Stimulated activated CD4-positive, alpha-beta T cell treated with anti-CD3 and anti-CD28 coated beads, Interleukin-2, amount 100 ng/mL, for 4 hours (primary cell): Measurements from ENCODE around the gene MAPKAPK5.
"Not testable (repeated sequence)": the region's sequence is repeated elsewhere in the genome, so short reads cannot be mapped to it uniquely, and the experiment has no call there.

Experiments
- DNase-seq: peaks from one replicate; pipeline ENCODE4 v3.0.0-alpha.2; 2020; ENCODE audit warnings: low read depth

MAPKAPK5 gene

GRCh38 chr12:111886662-111887545 lies 44.9 kb downstream of the MAPKAPK5 start:
- no peak for DNase-seq

DNA sequence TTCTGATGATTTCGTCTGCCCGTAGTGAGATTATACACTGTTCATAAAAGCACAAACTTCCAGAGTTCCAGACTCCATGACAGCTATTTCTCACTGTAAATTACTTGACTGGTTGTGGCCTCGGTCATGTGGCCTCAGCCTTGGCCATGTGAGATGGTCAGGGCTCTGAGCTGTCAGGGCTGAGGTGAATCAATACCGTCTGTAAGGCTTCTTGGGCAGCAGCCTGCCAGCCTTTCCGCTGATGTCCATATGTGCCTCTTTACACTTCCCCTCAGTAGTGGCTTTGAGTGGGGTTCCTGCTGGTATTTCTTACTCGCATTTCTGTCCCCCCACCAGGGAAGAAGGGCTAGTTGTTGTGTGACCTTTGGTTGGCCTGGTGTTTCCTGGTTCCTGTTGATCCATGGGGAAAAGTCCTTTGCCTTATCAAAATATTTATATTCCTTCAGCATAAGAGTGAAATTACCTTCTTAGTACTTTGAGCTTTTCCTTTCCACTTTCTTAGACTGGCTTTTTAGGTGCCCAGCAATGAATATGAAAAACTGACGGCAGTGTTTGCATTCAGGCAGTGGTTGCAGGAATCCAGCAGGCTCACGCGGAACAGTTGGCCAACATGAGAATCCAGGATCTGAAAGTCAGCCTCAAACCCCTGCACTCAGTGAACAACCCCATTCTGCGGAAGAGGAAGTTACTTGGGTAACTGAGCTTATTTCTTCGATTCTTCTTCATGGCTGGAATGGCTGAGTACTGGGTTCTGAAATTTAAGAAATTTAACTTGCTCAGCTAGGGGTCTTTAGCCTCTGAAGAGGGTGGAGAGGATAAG lies 46.1 kb downstream of the MAPKAPK5 start:
- no peak for DNase-seq

- no peak for DNase-seq
Measured at GRCh38 chr12:111893287-111893686, 51.3 kb downstream of the MAPKAPK5 start.

- DNase-seq, result no peak
Measured at GRCh38 chr12:111894556-111894955, 52.5 kb downstream of the MAPKAPK5 start.

GRCh38 chr12:111901182-111901581 lies 59.2 kb downstream of the MAPKAPK5 start:
- DNase-seq, result no peak

- no peak for DNase-seq
Measured at GRCh38 chr12:111904446-111904975, 62.5 kb downstream of the MAPKAPK5 start.

GRCh38 chr12:111905502-111905901 lies 63.5 kb downstream of the MAPKAPK5 start:
- DNase-seq, result no peak

DNA sequence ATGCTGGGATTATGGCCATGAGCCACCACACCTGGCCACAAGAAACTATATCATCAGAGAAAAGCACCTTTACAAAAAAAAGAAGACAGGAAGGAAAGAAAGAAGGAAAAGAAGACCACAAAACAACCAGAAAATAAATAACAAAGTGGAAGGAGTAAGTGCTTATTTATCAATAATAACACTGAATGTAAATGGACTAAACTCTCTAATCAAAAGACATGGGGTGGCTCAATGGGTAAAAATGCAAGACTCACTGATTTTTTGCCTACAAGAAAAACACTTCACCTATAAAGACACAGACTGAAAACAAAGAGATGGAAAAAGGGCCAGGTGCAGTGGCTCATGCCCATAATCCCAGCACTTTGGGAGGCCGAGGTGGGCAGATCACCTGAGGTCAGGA lies 65.7 kb downstream of the MAPKAPK5 start:
- no peak for DNase-seq

- no peak for DNase-seq
Measured at GRCh38 chr12:111925171-111925570, 83.1 kb downstream of the MAPKAPK5 start.

- DNase-seq, result no peak
Measured at GRCh38 chr12:111926631-111927030, 84.6 kb downstream of the MAPKAPK5 start.

- no peak for DNase-seq
Measured at GRCh38 chr12:111927346-111927745, 85.3 kb downstream of the MAPKAPK5 start.

- no peak for DNase-seq
Measured at GRCh38 chr12:111932241-111932640, 90.2 kb downstream of the MAPKAPK5 start.

DNA sequence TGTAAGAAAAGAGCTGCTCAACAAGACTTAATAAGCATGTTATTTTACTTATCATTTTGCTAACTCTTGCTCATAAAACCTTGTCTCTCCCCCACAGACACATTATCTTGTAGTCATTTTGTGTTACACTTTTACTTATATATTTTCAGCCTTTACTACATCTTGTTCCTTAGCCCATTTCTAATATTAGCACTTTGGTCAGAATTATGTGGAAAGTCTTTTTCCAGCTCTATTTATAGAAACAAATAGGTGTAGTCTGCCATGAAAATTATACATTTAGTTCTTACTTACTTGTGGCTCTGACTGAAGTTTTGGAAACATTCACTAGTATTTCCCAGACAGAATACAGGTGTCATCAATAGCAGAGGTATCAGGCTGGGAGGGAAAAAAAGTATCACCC lies 94.8 kb downstream of the MAPKAPK5 start:
- no peak for DNase-seq

- DNase-seq, result no peak
Measured at GRCh38 chr12:111937429-111937828, 95.4 kb downstream of the MAPKAPK5 start.

- DNase-seq, result peak; percentile 10
Measured at GRCh38 chr12:111942557-111942956, 100.5 kb downstream of the MAPKAPK5 start.

GRCh38 chr12:111943929-111944328 lies 101.9 kb downstream of the MAPKAPK5 start:
- DNase-seq, result no peak

- DNase-seq, result not testable (repeated sequence)
Measured at GRCh38 chr12:111950961-111951676, 109.1 kb downstream of the MAPKAPK5 start.
